Measurements from ENCODE around the gene TMEM92. TPM values are rescaled to one million over a fixed set of nuclear protein-coding genes. Genes with fewer than 3 reads are reported as not detected.
"Not testable (repeated sequence)": the region's sequence is repeated elsewhere in the genome, so short reads cannot be mapped to it uniquely, and the experiment has no call there.

The TMEM92 gene
- polyA plus RNA-seq, 4 donors = 0.93 to 2.4 (median 1.9) TPM

DNA sequence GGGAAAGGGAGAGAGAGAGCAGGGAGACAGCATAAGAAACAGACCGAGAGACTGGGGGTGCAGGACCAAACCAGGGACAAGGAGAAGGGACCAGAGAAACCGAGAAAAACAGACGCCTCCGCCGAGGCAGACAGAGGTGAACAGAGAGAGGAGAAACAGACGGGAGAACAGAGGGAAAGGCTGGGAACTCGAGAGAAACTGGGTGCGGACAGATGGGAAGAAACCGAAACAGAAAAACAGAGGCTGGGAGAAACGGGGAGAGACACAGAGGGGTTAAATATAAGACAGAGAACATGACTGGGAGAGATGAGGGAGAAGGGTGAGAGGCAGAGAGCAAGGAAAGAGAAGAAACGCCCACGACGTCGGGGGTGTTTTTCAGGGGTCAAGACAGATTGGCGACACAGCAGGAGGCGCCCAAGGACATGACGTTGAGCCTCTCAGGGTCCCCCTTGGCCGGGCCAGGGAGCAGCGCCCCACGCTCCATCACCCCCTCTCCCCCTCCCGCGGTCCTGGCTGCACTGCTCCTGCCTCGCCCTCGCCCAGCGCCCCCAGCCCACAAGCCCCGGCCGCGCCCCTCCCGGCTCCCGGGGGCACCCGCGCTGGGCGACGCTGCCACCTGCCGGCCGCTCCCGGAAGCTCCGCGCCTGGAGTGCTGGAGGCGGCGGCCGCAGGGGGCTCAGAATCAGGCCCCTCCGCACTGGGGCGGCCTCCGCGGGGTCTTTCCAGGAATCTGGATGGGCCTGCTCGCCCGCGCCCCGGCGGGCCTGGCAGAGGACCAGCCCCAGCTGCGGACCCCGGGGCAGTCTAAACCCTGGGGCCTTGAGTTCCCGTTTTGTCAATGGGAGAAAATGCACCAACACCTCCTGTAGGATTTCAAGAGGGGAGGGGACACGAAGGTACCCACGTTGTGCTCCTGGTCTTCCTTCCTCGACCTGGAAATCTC is 1.3 kb upstream of the TMEM92 start:
- DNase-seq (ENCODE audit: low read depth in 4 of 4, low spot score in 2 of 4) = no peak

DNA sequence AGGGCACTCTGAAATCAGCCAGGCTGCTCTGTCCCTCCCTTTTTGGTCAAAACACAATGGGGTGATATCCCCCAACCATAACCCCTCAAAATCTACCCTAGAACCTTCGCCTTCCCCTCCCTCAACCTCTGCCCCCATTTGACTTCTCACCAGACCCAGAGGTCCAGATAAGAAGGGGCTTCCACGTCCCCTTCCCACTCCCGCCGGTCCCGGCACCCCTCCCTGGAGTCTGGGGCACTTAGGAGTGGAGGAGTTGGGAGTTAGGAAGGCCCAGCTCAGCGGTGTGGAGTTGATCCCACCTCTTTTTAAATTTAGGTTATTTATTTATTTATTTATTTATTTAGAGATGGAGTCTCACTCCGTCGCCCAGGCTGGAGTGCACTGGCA is 619 bp upstream of the TMEM92 start:
- no peak for DNase-seq (ENCODE audit: low read depth in 4 of 4, low spot score in 2 of 4)

DNA sequence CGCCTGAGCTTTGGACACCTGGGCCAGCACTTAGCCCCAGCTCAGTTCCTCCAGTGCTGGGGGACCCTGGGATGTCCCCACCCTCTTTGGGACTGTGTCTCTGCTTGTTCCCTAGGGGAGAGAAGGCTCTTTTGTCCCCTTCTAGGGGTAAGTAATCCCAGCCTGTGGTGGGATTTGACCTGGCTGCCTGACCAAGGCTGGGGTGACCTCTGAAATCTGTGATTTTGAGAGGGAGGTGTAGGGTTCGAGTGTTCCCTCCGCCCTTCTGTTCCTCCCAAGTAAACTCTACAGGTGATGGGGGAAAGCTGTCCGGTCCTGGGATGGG is 593 bp downstream of the TMEM92 start:
- DNase-seq (ENCODE audit: low read depth in 4 of 4, low spot score in 2 of 4) = no peak

DNA sequence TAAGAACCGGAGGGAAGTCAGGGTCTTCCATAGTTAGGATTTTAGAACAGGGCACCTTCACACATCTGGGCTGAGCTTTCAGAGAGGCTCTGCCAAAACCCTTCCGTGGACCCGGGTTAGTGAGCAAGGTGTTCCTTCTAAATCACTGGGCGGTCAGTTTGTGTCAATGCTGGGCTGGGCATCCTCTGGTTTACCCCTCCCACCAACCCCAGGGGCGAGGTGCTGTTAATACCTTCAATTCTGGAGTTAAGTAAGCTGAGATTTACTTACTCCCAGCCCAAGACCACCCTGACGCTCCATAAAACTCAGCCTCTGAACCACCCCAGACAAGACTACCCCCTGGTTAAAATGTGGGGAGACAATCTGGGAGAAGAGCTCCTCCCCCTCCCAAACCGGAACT is 1.0 kb downstream of the TMEM92 start:
- no peak for DNase-seq (ENCODE audit: low read depth in 4 of 4, low spot score in 2 of 4)

- DNase-seq (ENCODE audit: low read depth in 4 of 4, low spot score in 2 of 4) = no peak
Observed at GRCh38 chr17:50276588-50277356, 2.5 kb downstream of the TMEM92 start.

DNA sequence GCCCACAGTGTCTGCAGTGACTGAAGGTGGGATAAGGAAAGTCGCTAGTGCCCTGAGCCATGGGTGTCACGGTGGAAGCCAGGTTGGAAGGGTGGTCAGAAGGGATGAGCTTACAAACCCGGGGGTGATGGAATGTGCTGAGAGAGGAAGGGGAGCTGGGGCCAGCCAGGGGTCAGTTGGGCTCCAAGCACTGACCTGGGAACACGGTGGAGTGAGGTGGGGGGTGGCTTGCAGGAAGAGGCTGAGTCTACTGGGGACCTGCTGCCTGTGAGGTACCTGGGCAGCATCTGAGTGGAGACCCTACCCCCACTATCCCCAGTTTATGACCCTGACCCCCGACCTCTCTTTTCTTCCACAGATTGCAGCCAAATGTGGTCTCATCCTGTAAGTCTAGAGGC is 3.1 kb downstream of the TMEM92 start:
- DNase-seq (ENCODE audit: low read depth in 4 of 4, low spot score in 2 of 4) = no peak

GRCh38 chr17:50278526-50279180 is 4.4 kb downstream of the TMEM92 start:
- DNase-seq (ENCODE audit: low read depth in 4 of 4, low spot score in 2 of 4) = no peak

DNA sequence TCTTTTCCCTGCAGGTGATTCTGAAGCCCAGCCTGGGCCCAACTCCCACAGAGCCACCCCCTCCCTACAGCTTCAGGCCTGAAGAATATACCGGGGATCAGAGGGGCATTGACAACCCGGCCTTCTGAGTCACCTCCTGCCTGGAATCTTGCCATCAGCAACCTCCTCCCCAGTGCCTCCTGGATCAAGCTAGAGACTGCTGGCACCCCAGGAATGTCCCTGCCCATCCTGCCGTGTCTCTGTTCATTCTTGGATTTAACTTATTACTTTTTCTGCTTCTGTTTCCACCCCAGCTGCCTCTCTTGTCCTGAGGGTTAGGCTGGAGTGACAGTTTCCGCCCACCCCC is 4.9 kb downstream of the TMEM92 start:
- no peak for DNase-seq (ENCODE audit: low read depth in 4 of 4, low spot score in 2 of 4)

- DNase-seq (ENCODE audit: low read depth in 4 of 4, low spot score in 2 of 4) = no peak
Observed at GRCh38 chr17:50279639-50280038, 5.4 kb downstream of the TMEM92 start.

DNA sequence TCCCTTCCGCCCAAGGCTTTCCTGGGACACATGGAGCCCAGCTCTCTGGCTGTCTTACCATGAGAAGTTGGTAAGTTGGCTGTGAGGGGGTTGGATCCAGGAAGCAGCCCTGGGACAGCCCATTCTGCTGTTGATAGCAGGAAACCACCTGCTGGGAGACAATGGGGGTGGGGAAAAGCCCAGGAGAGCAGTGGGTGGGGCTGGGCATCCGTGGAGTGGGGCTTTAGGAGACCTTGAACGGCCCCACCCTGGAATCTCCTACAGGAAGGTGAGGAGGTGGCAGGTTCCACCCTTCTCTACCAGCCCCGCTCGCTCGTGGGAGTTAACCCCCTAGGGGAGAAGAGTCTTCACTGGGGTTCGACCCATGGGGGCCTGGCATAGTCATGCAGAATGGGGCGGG is 5.8 kb downstream of the TMEM92 start:
- DNase-seq (ENCODE audit: low read depth in 4 of 4, low spot score in 2 of 4) = no peak

GRCh38 chr17:50280801-50281441 is 6.7 kb downstream of the TMEM92 start:
- no peak for DNase-seq (ENCODE audit: low read depth in 4 of 4, low spot score in 2 of 4)

DNA sequence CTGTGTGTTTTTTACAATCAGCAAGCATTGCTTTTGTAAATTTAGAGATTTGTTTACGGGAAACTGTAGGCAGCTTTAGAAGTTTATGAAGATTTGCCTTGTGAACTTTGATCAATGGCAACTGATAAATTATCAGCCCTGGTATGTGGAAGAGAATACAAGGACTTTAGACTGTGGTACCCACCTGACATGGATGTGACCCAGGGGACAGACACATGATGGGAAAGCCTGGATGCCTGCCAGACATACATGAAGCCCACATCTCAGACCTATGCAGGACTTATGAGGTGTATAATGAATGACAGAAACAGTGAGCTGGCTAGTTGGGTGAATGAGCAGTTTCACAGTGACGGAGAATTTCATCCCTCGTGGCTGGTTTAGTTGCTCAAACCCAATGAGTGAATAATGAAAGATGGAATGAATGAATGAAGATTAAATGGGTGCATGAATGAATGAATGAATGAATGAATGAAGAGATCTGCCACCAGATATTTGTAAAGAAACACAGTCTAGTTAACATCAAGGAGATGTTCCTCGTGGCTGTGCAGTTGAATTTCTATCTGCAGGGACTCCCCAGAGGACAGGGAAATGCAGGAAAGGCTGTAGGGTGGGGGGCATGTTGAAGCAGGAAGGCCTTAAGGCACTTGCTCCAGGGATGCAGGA is 7.6 kb downstream of the TMEM92 start:
- DNase-seq (ENCODE audit: low read depth in 4 of 4, low spot score in 2 of 4) = no peak

DNA sequence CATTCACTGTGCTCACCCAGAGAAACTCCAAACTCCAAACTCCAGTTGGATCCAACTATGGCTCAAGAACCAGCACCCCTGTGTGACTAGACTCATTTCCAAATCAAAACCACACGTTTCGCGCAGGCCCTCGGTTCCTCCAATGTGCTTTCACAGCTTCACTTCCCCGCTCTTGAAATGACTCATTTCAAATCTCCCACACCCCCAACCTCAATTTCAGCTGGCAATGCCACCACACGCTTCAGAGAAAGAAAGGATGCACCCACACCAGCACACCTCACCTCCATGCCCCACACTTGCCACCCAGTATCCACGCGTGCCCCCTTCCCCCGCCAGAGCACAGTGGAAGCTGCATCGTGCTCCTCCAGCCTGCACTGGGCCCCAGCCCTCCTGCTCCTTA is 9.0 kb downstream of the TMEM92 start:
- no peak for DNase-seq (ENCODE audit: low read depth in 4 of 4, low spot score in 2 of 4)

- no peak for DNase-seq (ENCODE audit: low read depth in 4 of 4, low spot score in 2 of 4)
Observed at GRCh38 chr17:50283714-50284113, 9.4 kb downstream of the TMEM92 start.

- no peak for DNase-seq (ENCODE audit: low read depth in 4 of 4, low spot score in 2 of 4)
Observed at GRCh38 chr17:50285941-50286340, 11.7 kb downstream of the TMEM92 start.

GRCh38 chr17:50287302-50287701 is 13.0 kb downstream of the TMEM92 start:
- DNase-seq (ENCODE audit: low read depth in 4 of 4, low spot score in 2 of 4) = not testable (repeated sequence)

GRCh38 chr17:50288306-50288705 is 14.0 kb downstream of the TMEM92 start:
- no peak for DNase-seq (ENCODE audit: low read depth in 4 of 4, low spot score in 2 of 4)

GRCh38 chr17:50289278-50289677 is 15.0 kb downstream of the TMEM92 start:
- no peak for DNase-seq (ENCODE audit: low read depth in 4 of 4, low spot score in 2 of 4)

GRCh38 chr17:50289991-50290702 is 15.9 kb downstream of the TMEM92 start:
- DNase-seq (ENCODE audit: low read depth in 4 of 4, low spot score in 2 of 4) = no peak

DNA sequence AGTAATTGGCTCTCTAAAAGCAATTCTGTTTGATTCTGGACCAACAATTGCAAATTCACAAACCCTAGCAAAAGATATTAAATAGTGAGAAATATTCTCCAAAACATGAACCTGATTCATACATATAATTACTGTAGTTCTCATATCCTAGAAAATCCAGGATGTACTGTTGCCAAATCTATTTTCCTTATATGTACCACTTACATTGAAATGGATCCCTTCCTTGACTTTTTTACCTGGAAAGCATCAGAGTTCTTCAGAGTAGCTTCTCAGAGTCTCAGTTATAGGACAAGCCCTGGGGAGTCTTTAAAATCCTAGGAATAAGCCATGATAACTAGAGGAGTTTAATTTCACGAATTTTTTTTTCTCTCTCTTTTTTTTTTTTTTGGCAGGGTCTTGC is 16.7 kb downstream of the TMEM92 start:
- DNase-seq (ENCODE audit: low read depth in 4 of 4, low spot score in 2 of 4) = no peak

Measured in left renal cortex interstitium (tissue), 4 donors.